ENCODE data around the gene MET.
"Not testable (repeated sequence)": the region's sequence is repeated elsewhere in the genome, so short reads cannot be mapped to it uniquely, and the experiment has no call there.

Gene MET

DNA sequence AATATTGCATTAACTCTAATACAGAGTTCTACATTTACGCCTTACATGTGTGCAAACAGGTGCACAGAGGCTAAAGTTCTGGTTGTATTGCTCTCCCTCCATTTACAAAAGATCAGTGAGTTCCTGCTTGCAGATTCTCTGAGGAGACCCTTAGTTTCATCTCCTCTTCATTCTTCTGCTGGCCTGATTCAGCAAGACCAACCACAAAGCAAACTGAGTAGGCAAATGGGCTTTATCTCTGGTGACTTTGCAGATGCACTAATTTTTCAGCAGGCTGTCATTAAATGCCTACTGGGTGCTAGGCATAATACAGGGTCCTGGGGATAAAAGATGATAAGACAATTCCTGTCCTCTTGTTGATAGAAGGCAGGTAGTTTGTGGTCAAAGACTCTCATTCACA is 56.4 kb downstream of the MET start:
- no peak for DNase-seq (ENCODE audit: low spot score)

DNA sequence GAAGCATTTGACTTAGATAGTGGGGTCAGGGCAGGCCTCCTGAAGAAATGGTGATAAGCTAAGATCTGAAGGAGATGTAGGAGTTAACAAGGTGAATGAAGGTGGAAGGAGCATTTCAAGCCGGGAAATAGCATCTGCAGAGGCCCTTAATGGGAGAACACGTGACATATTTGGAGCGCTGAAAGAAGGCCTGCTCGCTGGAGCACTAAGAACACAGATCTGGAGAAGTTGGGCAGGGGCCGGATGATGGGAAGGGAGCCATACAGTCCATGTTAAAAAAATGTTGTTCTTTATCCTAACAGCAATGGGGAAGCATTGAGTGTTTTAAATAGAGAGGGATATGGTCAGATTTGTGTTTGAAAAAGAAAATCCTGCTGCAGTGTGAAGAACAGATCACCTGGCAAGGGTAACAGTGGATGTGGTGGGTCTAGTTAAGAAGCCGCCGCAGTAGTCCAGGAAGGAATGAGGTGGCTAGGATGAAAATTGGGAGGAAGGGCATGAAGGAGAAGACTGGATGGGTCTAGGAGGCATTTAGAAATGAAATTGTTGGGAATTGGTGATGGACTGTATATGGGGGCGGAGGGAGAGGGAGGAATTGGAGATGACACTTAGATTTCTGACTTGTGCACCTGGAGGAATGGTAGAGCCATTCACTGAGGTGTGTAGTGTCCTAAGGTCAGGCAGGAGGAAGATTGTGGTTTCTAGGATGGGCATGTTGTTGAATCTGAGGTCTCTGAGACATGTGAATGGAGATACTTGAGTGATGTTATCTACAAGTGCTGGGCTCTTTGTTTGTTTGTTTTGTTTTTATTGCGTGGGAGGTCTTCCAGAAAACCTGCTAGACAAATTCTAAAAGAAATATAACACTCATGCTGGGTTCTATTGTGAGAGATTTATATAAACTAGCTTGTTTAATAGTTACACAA is 58.4 kb downstream of the MET start:
- DNase-seq (ENCODE audit: low spot score): no peak

GRCh38 chr7:116731023-116731395 is 59.0 kb downstream of the MET start:
- DNase-seq (ENCODE audit: low spot score): no peak

DNA sequence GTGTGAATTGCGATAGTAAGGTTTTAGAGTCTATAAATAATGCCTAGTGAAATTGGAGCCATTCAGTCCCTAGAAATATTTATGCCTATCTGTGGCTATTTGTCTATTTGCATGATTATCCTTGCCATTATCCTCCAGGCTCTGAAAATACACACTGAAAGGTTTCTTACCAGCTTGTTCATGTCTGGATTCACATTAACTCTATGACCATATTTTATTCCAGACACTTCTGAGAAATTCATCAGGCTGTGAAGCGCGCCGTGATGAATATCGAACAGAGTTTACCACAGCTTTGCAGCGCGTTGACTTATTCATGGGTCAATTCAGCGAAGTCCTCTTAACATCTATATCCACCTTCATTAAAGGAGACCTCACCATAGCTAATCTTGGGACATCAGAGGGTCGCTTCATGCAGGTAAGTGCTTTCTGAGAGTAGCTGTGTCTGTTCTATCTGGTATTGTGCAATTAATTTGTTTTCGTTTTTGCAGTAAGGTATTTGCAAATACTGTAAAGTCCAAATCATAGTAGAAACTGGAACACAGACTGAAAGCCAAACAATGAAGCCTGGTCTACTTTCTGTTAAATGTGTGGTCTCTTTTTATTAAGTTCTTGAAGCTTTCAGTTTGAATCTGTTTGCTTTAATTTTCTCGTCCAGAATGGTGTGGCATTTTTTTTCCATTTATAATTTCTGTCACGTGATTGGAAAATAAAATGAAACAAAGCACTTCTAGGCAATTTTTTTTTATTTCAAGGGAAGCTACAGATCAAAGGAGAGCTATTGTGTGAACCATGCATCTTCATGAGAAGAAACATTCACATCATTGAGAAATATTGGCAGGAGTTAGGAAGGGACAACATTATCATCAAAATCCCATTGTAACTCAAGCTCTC is 59.7 kb downstream of the MET start:
- no peak for DNase-seq (ENCODE audit: low spot score)

DNA sequence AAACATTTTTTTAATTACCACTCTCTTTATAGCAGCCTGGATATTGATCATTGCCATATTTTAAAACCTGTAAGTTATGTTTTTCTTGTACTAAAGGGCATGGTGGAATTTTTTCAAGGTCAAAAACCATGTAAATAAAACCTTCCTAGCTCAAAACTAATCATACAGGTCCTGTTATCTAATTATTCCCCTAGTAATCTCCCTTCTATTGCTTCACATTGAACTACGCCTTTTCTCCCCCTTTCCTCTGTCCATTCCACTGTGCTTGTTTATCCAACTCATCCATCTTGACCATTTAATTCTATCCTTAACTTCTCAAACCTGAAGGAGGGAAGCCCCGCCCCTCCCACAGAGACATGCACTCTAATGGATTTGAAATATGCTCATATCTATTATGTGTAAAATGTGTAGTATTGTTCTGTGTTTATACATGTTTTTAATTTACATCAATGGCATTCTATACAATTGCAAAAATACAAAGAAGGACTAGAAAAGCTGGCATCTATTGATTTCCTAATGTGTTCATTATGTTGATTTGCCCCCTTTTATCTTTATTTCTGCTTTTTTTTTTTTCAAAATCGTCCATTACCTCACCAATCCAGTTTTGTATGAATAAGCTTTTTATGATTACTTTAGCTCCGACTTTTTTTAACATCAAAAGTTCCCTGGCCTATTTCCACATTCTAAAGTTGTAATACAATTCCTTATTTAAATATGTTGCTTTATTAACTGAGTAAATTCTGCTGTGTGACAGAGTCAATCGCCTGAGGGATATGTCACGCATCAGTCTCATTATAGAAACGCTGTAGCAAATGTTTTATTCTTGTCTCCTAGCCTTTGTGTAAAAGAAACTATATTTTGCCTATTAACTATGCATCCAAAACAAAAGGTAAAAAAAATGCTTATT is 61.0 kb downstream of the MET start:
- DNase-seq (ENCODE audit: low spot score): no peak

DNA sequence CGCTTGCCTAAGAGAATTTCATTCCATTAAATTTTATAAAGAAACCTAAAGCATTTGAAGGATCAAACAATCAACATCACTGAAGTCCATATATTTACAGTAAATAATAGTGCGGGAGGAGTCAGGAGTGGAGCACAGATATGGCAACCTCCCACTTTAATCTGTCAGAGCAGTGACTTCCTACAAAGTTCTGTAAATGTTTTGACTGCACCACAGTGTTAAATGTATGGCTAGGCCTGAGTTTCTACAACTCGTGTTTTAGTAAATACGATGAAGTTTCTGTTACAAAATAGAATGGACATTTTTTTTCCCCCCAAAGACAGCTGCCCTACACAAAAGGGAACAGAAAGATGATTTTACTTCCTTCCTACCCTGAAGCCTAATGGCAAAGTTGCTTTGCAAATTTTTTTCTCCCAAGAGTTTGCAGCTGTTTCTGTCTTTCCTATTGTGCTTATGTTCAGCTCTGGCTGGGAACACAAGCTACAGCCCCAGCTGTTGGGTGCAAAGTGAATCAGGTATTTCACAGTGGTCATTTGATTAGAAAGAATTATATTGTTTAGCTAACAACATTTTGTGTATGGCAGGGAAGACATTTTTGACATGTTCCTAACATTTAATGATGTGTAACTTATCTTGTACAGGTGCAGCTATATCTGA is 62.1 kb downstream of the MET start:
- no peak for DNase-seq (ENCODE audit: low spot score)

DNA sequence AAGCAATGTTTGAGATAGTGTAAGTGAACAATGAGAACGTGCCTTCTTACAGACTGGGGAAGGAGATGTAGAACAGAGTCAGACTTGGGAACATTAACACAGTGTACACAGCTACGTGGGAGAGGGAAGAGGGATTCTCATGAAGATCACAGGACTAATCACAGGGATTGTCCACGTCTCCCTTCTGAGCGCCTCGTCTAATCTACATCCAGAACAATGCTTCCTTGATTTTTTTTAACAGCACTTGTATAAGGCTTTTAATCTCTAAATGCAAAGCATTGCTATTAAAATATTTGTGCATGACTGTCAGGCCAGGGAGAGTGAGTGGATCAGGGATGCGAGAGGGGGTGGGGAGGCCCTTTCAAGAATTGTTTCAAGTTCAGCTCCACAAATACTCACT is 62.7 kb downstream of the MET start:
- DNase-seq (ENCODE audit: low spot score): no peak

- no peak for DNase-seq (ENCODE audit: low spot score)
Measured at GRCh38 chr7:116736927-116737715, 65.1 kb downstream of the MET start.

- no peak for DNase-seq (ENCODE audit: low spot score)
Measured at GRCh38 chr7:116738378-116738777, 66.4 kb downstream of the MET start.

- DNase-seq (ENCODE audit: low spot score): no peak
Measured at GRCh38 chr7:116739307-116739706, 67.3 kb downstream of the MET start.

DNA sequence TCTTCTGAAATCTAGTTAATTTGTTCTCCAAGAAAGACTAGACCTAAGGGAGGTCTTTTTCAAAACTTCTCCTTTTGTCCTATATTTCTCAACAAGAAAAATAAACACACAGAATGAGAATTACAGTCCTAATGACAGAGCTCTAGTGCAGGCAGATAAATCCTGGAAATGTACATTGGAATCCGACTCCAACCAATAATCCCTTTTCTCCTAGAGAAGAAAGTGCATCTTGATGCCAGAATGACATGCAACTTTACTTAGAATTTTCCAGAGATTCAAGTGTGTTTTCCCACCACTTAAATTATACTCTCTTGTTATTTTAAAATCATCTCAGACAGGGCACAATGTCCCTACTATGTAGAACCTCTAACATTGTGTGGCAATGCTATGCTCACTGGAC is 68.2 kb downstream of the MET start:
- no peak for DNase-seq (ENCODE audit: low spot score)

DNA sequence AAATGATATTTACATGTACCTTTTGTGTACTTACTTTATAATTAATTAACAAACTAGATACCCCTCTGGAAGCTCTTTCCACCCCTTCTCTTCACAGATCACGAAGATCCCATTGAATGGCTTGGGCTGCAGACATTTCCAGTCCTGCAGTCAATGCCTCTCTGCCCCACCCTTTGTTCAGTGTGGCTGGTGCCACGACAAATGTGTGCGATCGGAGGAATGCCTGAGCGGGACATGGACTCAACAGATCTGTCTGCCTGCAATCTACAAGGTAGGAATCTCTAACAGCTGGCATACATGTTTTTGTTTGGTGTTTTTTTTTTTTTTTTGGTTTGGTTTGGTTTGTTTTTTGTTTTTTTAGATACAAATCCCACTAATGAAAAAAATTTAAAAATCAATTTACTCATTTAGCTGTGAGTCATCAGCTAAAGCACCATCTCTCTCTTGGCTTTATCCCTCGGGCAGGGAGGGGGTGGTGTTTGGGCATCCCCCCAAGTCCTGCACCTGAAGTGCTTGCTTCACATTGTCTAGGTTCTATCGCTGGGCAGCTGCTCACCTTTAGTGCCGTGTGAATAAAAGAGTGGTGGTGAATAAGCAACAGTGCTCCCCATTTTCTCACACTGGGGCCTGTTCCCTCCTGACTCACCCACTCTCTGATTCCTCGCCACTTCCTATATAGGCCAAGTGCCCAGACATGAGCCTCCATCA is 68.9 kb downstream of the MET start:
- DNase-seq (ENCODE audit: low spot score): no peak

GRCh38 chr7:116741625-116742316 is 69.8 kb downstream of the MET start:
- no peak for DNase-seq (ENCODE audit: low spot score)

GRCh38 chr7:116742641-116743040 is 70.6 kb downstream of the MET start:
- no peak for DNase-seq (ENCODE audit: low spot score)

DNA sequence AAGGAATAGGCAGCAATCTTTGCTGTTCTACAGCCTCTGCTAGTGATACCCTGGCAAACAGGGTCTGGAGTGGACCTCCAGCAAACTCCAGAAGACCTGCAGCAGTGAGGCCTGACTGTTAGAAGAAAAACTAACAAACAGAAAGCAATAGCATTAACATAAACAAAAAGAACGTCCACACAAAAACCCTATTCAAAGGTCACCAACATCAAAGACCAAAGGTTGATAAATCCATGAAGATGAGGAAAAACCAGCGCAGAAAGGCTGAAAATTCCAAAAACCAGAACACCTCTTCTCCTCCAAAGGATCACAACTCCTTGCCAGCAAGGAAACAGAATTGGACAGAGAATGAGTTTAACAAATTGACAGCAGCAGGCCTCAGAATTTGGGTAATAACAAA is 71.8 kb downstream of the MET start:
- DNase-seq (ENCODE audit: low spot score): not testable (repeated sequence)

DNA sequence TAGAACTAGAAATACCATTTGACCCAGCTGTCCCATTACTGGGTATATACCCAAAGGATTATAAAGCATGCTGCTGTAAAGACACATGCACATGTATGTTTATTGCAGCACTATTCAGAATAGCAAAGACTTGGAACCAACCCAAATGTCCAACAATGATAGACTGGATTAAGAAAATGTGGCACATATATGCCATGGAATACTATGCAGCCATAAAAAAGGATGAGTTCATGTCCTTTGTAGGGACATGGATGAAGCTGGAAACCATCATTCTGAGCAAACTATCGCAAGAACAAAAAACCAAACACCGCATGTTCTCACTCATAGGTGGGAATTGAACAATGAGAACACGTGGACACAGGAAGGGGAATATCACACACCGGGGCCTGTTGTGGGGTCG is 74.4 kb downstream of the MET start:
- not testable (repeated sequence) for DNase-seq (ENCODE audit: low spot score)

DNA sequence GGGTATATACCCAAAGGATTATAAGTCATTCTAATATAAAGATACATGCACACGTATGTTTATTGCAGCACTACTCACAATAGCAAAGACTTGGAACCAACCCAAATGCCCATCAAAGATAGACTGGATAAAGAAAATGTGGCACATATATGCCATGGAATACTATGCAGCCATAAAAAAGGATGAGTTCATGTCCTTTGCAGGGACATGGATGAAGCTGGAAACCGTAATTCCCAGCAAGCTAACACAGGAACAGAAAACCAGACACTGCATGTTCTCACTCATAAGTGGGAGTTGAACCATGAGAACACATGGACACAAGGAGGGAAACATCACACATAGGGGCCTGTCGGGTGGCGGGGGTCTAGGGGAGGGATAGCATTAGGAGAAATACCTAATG is 79.1 kb downstream of the MET start:
- DNase-seq (ENCODE audit: low spot score): not testable (repeated sequence)

DNA sequence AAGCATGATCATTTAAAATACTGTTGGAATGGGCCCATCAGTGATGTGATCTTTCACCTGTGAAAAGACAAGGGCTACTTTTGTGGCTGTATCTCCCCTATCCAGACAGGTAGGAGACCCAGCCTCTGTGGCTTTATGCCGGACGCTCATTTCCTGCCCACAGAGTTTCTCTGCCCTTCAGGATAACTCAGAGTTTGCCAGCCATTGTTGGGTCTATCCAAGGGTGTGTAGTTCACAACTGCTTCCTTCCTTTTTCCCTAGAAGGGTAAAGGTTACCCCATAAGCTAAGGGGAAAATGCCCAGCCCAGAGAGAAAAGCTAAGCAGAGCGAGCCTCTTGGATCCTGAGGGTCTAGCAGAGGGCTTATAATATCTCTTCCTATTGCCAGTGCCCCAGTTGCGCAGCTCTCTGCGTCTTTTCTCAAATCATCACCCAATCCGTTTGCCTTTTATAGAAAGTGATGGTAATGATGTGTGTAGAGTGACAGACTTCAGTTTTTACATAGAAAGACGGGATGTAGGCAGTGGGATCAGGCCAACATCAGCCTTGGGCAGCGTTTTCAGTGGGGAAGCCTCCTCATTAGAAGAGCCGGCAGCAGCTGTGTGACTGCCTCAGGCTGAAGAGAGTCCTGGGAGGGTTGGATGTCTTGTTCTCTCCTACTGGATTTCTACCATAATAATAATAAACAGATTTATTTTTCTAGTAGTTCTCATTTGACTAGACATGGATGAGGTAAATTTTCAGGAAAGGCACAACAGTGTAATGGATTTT is 80.5 kb downstream of the MET start:
- no peak for DNase-seq (ENCODE audit: low spot score)

DNA sequence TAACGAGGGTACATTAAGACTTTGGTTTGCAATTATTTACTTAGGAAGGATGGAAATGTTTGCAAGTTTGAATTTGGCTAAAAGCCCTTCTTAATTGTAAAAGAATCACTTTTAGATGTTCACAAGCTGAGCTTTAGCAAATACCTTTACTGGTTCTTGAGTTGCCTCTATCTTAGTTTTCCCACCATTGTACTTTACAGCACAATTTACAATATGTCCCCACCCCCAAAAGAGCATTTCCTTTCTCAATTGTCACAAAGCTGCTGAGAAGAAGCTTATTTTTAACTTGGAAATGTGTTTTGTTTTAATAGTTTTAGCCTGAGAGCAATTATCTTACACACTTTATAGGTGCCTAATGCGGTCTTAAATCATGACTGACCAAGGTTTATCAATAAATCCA is 81.1 kb downstream of the MET start:
- no peak for DNase-seq (ENCODE audit: low spot score)

All from putamen (tissue), 1 donor.